NCI-H2227 (cell line): Measurements from ENCODE around the gene CERS1.
A peak's percentile ranks its signal among the peaks of the same experiment; 100 is the strongest.
"Not testable (repeated sequence)": the region's sequence is repeated elsewhere in the genome, so short reads cannot be mapped to it uniquely, and the experiment has no call there.

Source experiments
- DNase-seq: peaks from one replicate; lab custom pipeline; 2025; ENCODE audit not compliant: unreplicated experiment; lab: John Stamatoyannopoulos, UW

Gene CERS1

DNA sequence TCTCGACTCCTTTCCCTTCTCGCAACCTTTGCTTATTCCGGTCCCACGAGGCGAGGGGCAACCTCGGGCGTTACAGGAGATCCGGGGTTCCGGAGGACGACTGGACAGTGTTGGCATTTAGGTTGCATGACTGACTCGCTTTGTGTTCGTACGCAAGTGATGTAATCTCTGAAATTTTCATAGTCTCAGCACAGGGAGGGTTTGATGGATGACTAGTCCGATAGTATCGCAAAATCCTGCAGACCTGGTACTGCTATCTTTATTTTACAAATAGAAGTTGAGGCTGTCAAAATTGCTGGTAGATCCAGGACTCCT, 23.9 kb upstream of the CERS1 start:
- DNase-seq = no peak

DNA sequence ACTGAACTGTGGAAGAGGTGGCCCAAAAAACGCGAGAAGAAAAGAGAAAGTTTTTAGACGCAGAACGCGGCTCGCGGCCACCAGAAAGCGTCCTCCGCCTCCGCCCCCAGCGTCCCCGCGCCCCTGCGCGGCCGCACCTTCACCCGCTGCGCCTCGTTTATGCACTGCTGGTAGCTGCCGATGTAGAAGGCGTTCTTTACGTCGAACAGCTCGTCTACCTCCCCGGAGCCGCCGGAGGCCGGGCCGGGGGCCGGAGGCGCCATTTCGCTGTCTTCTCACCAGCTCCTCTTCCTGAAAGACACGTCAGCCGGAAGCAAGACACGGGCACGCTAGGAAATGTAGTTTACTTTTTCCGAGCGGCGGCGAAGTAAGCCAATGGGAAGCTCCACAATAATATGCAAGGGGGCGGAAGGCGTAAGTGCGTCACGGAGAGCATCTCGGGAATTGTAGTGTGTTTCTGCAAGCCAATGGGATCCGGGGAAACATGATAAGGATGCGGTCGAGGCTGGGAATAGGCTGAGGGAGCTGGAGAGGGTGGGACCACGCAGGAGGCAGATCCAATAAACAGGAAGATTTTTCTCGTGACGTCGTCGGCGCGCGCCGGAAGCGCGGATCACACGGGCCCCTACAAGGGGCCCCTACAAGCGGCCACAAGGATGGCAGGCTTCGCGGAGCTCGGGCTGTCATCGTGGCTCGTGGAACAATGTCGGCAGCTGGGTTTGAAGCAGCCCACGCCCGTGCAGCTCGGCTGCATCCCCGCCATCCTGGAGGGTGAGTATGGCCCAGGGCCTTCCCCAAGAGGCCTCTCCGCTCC, 23.3 kb upstream of the CERS1 start, which contains the start of the genes COPE and DDX49:
COPE (minus strand) TSS at position 302 of the 814 bp plus-strand sequence; CDS start at position 263, 39 bp downstream.
DDX49 (plus strand) TSS at position 630 of the 814 bp plus-strand sequence; CDS start at position 657, 27 bp downstream.
- DNase-seq = peak; percentile 96

GRCh38 chr19:18917593-18917992, 21.6 kb upstream of the CERS1 start:
- not testable (repeated sequence) for DNase-seq

DNA sequence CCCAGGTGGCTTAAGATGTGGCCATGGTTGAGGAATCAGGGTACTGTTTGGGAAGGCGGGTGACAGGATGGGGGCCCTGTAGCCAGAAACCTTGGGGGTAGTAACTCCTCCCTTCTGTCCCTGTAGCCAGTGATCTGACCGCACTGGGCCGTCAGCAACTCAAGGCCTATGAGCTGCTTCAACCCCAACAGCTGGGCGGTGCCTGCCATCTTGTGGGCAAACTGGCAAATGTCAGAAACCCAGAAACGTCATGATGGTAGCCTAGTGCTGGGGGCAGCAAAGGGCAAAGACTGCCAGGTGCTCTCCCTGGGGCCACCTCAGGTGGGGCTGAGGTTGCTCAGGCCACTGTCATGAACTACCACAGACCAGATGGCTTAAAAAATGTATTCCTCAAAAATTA, 19.7 kb upstream of the CERS1 start:
- peak; percentile 30 for DNase-seq

DNA sequence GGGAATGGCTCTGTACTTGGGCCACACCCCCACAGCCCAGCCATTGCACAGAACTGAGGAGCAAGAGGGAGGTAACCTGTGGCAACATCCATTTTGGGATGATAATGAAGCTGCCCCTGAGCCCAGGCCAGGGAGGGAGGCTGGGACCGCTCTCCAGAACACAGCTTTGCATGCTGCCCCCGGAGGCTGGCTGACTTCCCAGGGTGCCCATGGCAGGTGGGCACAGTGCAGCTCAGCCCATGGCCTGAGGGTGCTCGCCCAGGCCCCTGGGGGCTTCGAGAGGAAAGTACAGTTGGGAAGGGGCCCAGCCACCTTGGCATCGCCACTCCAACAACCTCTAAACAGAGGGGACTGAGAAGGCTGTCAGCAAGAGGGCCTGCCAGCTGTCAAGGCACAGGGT, 17.5 kb upstream of the CERS1 start:
- DNase-seq = no peak

DNA sequence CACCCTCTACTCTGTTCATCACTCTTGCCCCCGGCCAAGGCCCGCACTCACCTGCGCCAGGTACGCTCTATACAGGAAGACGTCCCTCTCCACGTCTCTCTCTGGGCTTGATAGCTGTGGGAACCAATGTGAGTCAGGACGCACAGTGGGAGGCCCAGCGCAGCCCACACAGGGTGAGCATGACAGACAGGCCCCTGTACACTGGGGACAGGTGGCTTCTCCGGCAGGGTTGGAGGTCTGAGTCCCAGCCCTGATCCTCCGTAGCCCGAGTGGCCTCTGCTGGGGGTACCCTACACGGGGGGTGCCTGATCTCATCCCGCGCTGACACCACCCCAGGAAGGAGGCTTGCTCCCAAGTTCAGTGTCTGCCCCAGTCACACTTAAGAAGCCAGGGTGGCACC, 17.0 kb upstream of the CERS1 start:
- DNase-seq = no peak

DNA sequence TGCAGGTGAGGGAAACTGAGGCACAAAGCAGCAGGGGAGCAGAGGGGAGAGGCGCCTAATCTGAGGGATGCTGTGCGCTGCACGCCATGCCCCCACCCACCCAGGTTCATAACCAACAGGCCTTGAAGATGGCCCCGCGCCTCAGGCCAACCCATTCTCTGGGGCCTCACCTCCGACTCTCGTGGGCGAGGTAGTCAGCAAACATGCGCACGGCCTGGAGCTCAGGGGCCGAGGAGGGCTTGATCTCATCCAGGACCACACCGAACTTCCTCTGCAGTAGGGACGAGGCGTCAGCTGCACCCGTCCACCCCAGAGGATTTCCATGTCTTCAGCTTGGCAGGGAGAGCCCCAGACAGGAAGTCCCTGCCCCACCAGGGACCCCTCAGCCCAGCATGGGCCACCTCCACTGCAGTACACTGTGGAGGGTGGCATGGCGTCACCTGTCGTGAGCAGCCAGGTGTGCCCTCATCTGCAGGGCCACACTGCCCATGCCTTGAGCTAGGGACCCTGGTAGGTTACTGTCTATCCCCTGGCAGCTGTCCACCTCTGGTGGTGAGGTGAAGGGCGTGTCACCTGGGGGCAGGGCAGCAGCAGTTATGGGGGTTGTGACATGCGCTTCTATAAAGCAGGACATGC, 15.0 kb upstream of the CERS1 start:
- no peak for DNase-seq

DNA sequence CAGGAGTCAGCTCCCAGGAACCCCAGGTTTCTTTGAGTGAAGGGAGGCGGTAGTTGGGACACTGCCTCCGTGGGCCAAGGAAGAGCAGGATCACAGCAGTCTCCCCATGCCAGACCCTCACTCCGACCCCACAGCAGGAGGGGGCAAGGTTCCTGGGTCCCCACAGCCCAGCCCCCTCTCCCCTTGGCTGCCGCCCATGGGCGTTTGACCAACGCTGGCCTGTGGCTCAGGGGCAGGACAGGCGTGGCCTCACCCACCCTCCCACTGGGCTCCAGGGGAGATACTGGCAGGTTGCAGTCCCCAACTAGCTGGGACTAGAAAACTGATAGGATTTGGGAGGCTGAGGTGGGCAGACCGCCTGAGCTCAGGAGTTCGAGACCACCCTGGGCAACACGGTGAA, 14.1 kb upstream of the CERS1 start:
- no peak for DNase-seq

GRCh38 chr19:18908917-18909619, 13.1 kb upstream of the CERS1 start:
- no peak for DNase-seq

GRCh38 chr19:18906605-18907519, 10.9 kb upstream of the CERS1 start:
- no peak for DNase-seq

- DNase-seq = no peak
These were observed 9.7 kb upstream of the CERS1 start for GRCh38 chr19:18905513-18906236.

GRCh38 chr19:18905058-18905456, 9.1 kb upstream of the CERS1 start:
- no peak for DNase-seq

- no peak for DNase-seq
These were observed 8.5 kb upstream of the CERS1 start for GRCh38 chr19:18904334-18905057.

DNA sequence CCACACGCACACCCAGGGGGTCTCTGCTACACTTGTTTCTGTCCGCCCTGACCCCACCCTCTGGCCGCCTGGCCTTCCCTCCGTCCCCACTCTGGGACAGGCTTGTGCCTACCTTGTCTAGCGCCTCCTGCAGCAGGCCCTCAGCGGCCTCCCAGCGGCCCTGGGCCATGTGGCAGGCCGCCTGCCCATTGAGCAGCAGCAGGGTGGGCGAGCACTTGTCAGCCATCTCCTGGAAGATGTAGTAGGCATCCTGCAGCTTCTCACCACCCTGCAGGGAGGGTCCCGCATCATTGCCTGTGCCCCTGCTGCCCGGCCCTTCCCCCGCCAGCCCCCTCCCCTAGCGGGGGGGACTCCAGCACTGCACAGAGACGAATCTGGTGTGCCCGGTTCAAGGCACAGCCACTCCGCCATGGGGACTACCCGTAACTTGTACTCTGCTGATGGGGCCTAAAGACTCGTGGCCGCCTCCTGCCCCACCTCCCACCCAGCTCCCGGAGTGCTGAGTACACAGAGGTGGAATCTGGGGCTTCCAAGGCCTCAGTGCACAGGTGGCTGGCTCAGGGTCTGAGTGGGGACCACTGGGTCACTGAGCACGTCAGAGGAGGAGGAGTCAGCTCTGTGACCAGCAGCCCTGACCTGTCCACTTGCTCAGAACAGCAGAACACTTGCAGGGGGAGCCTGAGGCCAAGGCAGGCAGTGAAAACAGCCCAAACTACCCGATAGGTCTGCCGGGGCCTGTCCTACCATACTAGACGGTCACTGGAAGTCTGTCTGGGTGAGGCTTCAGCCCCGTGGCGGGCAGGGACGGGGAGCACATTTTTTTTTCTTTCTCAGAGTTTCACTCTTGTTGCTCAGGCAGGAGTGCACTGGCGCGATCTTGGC, 7.4 kb upstream of the CERS1 start:
- DNase-seq = no peak

GRCh38 chr19:18902519-18902918, 6.6 kb upstream of the CERS1 start:
- not testable (repeated sequence) for DNase-seq

GRCh38 chr19:18901491-18901890, 5.5 kb upstream of the CERS1 start:
- no peak for DNase-seq

GRCh38 chr19:18900700-18901481, 4.9 kb upstream of the CERS1 start:
- DNase-seq = no peak
